CD14-positive monocyte (primary cell): ENCODE measurements around the gene BUB1B. TPM values are rescaled to one million over a fixed set of nuclear protein-coding genes. Genes with fewer than 3 reads are reported as not detected.

Source experiments
- DNase-seq, 3 donors: peaks; one replicate each; pipeline ENCODE4 v3.0.0-alpha.2; 2011 to 2022
- H2AFZ ChIP-seq: 2 replicates; pipeline ENCODE4 v1.6.0; 2012; ENCODE audit warnings: mild to moderate bottlenecking, low read depth, low read length, inconsistent platforms; ENCODE audit not compliant: insufficient read depth, poor library complexity, severe bottlenecking
- H3K27ac ChIP-seq, 2 donors: 1 replicate in 1 of 2; 2 replicates in 1 of 2; pipeline ENCODE4 v1.5.1; 2012 to 2013; ENCODE audit warnings: low read length in 2 of 2, control low read depth in 1 of 2, inconsistent platforms in 1 of 2, low read depth in 1 of 2, mild to moderate bottlenecking in 1 of 2
- H3K27me3 ChIP-seq, 2 donors: one replicate each; pipeline versions ENCODE4 v1.6.0 to v1.6.1; 2011 to 2013; ENCODE audit warnings: low read length in 2 of 2; ENCODE audit not compliant: control insufficient read depth in 2 of 2, insufficient read depth in 2 of 2
- H3K36me3 ChIP-seq, 2 donors: replicated peaks in 1 of 2; 1 replicate in 1 of 2; 2 replicates in 1 of 2; pipeline versions ENCODE4 v1.5.1 to v1.6.1; 2012 to 2013; ENCODE audit warnings: low read length in 2 of 2, control low read depth in 1 of 2, inconsistent platforms in 1 of 2, mild to moderate bottlenecking in 1 of 2; ENCODE audit not compliant: insufficient read depth in 2 of 2, control insufficient read depth in 1 of 2
- H3K4me1 ChIP-seq, 2 donors: 1 replicate in 1 of 2; 2 replicates in 1 of 2; pipeline versions ENCODE4 v1.5.1 to v1.6.1; 2012 to 2013; ENCODE audit warnings: low read length in 2 of 2, control low read depth in 1 of 2, inconsistent platforms in 1 of 2, mild to moderate bottlenecking in 1 of 2, moderate library complexity in 1 of 2; ENCODE audit not compliant: insufficient read depth in 2 of 2, control insufficient read depth in 1 of 2
- H3K4me2 ChIP-seq: replicated peaks from 2 replicates; pipeline ENCODE3; 2012; ENCODE audit warnings: low read length, moderate library complexity, mild to moderate bottlenecking; ENCODE audit not compliant: poor library complexity, severe bottlenecking; ENCODE audit errors: extremely low read depth
- H3K4me3 ChIP-seq, 3 experiments: fragments of 200-600 bp in 1 of 3; sonication (generic) in 1 of 3; replicated peaks in 1 of 3; 1 replicate in 2 of 3; 2 replicates in 1 of 3; pipeline ENCODE4 v1.5.1; 2011 to 2013; ENCODE audit warnings: low read length in 3 of 3, mild to moderate bottlenecking in 3 of 3, control low read depth in 2 of 3, low read depth in 2 of 3, inconsistent platforms in 1 of 3, moderate library complexity in 1 of 3
- H3K79me2 ChIP-seq: 2 replicates; pipeline ENCODE4 v1.6.0; 2012; ENCODE audit warnings: mild to moderate bottlenecking, control low read depth, inconsistent platforms, low read length, moderate library complexity; ENCODE audit not compliant: insufficient read depth
- H3K9ac ChIP-seq: 2 replicates; pipeline ENCODE4 v1.6.0; 2017; ENCODE audit warnings: low read length, mild to moderate bottlenecking; ENCODE audit not compliant: insufficient read depth, poor library complexity, severe bottlenecking
- H3K9me3 ChIP-seq, 2 donors: replicated peaks in 1 of 2; 1 replicate in 1 of 2; 2 replicates in 1 of 2; pipeline versions ENCODE4 v1.5.1 to v1.6.1; 2012 to 2013; ENCODE audit warnings: low read length in 2 of 2, control low read depth in 1 of 2; ENCODE audit not compliant: control insufficient read depth in 1 of 2, insufficient read depth in 1 of 2
- H4K20me1 ChIP-seq: 2 replicates; pipeline ENCODE4 v1.6.0; 2012; ENCODE audit warnings: mild to moderate bottlenecking, low read length, control low read depth, moderate library complexity; ENCODE audit not compliant: insufficient read depth
- H3K27ac Mint-ChIP-seq, 7 donors: one replicate each; pipeline ENCODE4 v1.8.0; 2020; ENCODE audit warnings: mild to moderate bottlenecking in 7 of 7, mixed read lengths in 7 of 7, moderate library complexity in 6 of 7, inconsistent platforms in 2 of 7
- H3K27me3 Mint-ChIP-seq, 3 donors: one replicate each; pipeline ENCODE4 v1.8.0; 2021 to 2022; ENCODE audit warnings: low read depth in 3 of 3, mild to moderate bottlenecking in 3 of 3, mixed read lengths in 3 of 3, moderate library complexity in 3 of 3, inconsistent platforms in 1 of 3
- H3K36me3 Mint-ChIP-seq, 2 donors: one replicate each; pipeline ENCODE4 v1.8.0; 2020; ENCODE audit warnings: mixed read lengths in 2 of 2, inconsistent platforms in 1 of 2, mild to moderate bottlenecking in 1 of 2
- H3K4me1 Mint-ChIP-seq: one replicate; pipeline ENCODE4 v1.8.0; 2020; ENCODE audit warnings: mild to moderate bottlenecking, mixed read lengths
- H3K4me3 Mint-ChIP-seq, 2 donors: one replicate each; pipeline ENCODE4 v1.8.0; 2020; ENCODE audit warnings: mild to moderate bottlenecking in 2 of 2, mixed read lengths in 2 of 2, moderate library complexity in 1 of 2
- H3K9me3 Mint-ChIP-seq, 7 donors: one replicate each; pipeline ENCODE4 v1.8.0; 2020 to 2022; ENCODE audit warnings: mixed read lengths in 7 of 7, mild to moderate bottlenecking in 6 of 7, moderate library complexity in 6 of 7, inconsistent platforms in 2 of 7
- WGBS: methylation state at CpG from one replicate; pipeline ENCODE4 v1.1.5; 2013; ENCODE audit warnings: missing lambda C conversion rate; ENCODE audit not compliant: insufficient coverage; 5-methylcytosine and 5-hydroxymethylcytosine counted together
- intact Hi-C, 2 donors: fragments of 100-400 bp; cut with micrococcal nuclease; formaldehyde crosslinking; loops; one replicate each; pipeline versions ENCODE4 v1.15.0 to v1.15.1; 2023
- polyA plus RNA-seq, 3 donors: library from polyadenylated mRNA; depleted of rRNA in 1 of 3; unstranded in 2 of 3; stranded (reverse) in 1 of 3; fragments of 300-500 nt in 2 of 3; fragments of >200 nt in 1 of 3; fragmentation: Illumina TruSeq in 2 of 3; gene quantifications; 1 replicate in 2 of 3; 2 replicates in 1 of 3; pipeline ENCODE4 v1.2.3, GENCODE V29; 2012 to 2021
- TF ChIP-seq, protein P1 (sequence below): fragments of 200-600 bp; IDR thresholded peaks from one replicate; pipeline ENCODE4 v1.8.0; 2022; ENCODE audit warnings: antibody characterized with exemption, mild to moderate bottlenecking

The BUB1B gene
- polyA plus RNA-seq, 3 donors = 0.01 to 0.51 TPM; not detected in 1

DNA sequence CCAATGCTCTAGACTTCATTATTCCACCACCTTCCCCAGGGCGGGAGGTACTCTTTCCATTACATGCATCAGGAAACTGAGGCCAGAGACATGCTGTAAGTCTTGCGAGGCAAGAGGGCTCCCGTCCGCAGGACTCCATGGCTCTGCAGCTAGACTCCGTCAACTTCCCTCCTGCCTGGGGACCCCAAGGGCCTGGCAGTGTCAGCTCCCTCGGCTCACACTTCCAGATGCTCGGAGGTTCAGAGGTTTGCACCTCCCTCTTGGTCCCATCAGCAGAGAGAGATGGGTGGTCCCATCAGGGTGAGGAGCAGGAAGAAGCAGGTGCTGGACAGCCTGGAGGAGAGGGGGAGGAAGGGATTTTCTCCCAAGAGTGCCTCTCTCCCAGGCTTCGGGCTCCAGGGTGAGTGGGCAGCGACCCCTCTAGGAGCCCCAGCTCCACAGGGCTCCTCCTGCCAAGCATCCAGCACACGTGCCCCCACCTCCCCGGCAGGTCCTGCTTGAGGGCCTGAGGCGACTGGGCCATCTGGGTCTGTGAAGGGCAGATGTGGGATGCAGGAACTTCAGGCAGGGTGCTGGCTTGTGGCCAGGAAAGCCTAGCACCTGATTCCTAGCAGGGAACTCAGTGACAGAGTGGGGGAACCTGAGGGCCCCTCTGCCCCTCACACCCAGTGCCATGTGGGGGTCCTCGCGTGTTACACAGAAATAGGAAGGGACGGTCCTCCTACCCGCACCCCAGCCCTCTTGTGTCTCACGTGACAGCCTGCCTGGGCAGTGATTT, 87.3 kb downstream of the BUB1B start:
- Mint-ChIP-seq H3K27me3 (peaks cover 26 to 37% (median 33%) of the 10 kb centered on the region in 3 donors), H3K9me3 (peaks cover 0 to 5% (median under 1%) of the 10 kb centered on the region in 7 donors), H3K4me1 (peaks cover 5% of the 10 kb centered on the region), H3K36me3 (peaks cover 0 to 2% of the 10 kb centered on the region in 2 donors), H3K27ac (no peak overlapping the region), H3K4me3 (no peak overlapping the region)
- Histone ChIP-seq H3K27ac (no peak overlapping the region), H3K4me2 (no peak overlapping the region), H3K4me1 (peaks cover 7 to 12% of the 10 kb centered on the region in 2 donors), H3K9me3 (peaks cover 0 to 5% of the 10 kb centered on the region in 2 donors), H3K4me3 (no peak overlapping the region), H2AFZ (no peak overlapping the region), H3K9ac (no peak overlapping the region), H4K20me1 (no peaks in the 10 kb centered on the region), H3K36me3 (no peaks in the 10 kb centered on the region), H3K27me3 (peaks cover 14 to 22% of the 10 kb centered on the region in 2 donors), H3K79me2 (no peaks in the 10 kb centered on the region)
- TF ChIP-seq, protein P1, sequence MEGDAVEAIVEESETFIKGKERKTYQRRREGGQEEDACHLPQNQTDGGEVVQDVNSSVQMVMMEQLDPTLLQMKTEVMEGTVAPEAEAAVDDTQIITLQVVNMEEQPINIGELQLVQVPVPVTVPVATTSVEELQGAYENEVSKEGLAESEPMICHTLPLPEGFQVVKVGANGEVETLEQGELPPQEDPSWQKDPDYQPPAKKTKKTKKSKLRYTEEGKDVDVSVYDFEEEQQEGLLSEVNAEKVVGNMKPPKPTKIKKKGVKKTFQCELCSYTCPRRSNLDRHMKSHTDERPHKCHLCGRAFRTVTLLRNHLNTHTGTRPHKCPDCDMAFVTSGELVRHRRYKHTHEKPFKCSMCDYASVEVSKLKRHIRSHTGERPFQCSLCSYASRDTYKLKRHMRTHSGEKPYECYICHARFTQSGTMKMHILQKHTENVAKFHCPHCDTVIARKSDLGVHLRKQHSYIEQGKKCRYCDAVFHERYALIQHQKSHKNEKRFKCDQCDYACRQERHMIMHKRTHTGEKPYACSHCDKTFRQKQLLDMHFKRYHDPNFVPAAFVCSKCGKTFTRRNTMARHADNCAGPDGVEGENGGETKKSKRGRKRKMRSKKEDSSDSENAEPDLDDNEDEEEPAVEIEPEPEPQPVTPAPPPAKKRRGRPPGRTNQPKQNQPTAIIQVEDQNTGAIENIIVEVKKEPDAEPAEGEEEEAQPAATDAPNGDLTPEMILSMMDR = no peak
- intact Hi-C loops = no loop called here
- WGBS = 98% methylated on average over 13 of the region's 17 CpGs
- no peak for DNase-seq

DNA sequence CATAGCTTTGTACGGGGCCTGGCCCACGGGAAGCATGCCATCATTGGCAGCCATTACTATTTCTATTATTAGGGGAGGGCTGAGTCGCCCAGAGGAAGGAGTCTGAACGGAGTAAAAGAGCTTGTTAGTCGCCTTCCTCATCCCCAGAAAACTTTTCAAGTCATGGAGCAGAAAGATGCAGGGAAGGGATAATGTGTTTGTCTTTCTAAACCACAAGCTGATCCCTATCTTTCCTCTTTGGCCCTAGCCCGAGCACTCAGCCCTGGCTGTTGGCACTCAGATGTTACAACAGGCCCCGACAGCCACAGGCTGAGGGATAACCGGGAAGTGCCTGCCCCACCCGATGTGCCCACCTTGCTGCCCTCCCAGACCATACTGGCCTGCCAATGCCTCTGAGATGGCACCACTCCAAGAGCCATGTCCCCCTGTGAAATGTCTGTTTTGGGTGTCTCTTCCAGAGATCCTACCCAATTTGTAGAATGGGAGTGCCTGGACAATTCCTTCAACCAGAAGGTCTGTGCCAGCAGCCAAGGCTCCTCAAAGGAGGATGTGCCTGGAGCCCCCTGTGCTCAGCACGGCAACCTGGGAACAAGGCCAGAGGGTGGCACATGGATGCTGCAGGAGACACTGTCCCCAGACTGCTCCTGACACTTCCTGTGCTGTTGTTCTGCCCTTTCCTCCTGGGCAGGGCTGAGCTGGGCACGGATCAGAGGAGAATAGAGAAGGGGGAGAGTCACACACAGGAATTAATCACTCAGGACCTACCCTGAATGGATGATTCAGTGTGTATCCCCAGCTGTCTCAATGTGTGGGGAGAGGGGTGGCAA, 88.8 kb downstream of the BUB1B start:
- Histone ChIP-seq H3K4me1 (peaks cover 10 to 15% of the 10 kb centered on the region in 2 donors), H3K9ac (no peak overlapping the region), H3K27me3 (peaks cover 21 to 32% of the 10 kb centered on the region in 2 donors), H3K4me2 (no peak overlapping the region), H3K27ac (no peak overlapping the region), H3K4me3 (no peak overlapping the region), H2AFZ (no peak overlapping the region), H3K36me3 (no peaks in the 10 kb centered on the region), H3K9me3 (peaks cover 0 to 6% of the 10 kb centered on the region in 2 donors), H4K20me1 (no peaks in the 10 kb centered on the region), H3K79me2 (no peaks in the 10 kb centered on the region)
- TF ChIP-seq, protein P1 = no peak
- peaks cover 4 to 6% of the 10 kb centered on the region in 2 donors for H3K36me3 Mint-ChIP-seq
- peak overlapping the region in 1 of 7 donors; percentile 65 for H3K27ac Mint-ChIP-seq
- intact Hi-C loops = no loop called here
- peaks cover 38 to 52% (median 47%) of the 10 kb centered on the region in 3 donors for H3K27me3 Mint-ChIP-seq
- H3K4me3 Mint-ChIP-seq = peak overlapping the region in 1 of 2 donors; percentile 51
- peaks cover 8% of the 10 kb centered on the region for H3K4me1 Mint-ChIP-seq
- WGBS = 15% methylated on average over 4 of the region's 11 CpGs
- DNase-seq = no peak
- H3K9me3 Mint-ChIP-seq = peaks cover 0 to 5% (median 3%) of the 10 kb centered on the region in 7 donors
